Stimulated activated CD8-positive, alpha-beta memory T cell treated with anti-CD3 and anti-CD28 coated beads, Interleukin-15, amount 100 ng/mL, for 4 hours (primary cell): ENCODE data around the gene ANTXR2.
"Not testable (repeated sequence)": the region's sequence is repeated elsewhere in the genome, so short reads cannot be mapped to it uniquely, and the experiment has no call there.

Experiments used
- DNase-seq, 2 donors: peaks; one replicate each; pipeline ENCODE4 v3.0.0-alpha.2; 2020; ENCODE audit warnings: low read depth in 2 of 2

ANTXR2 gene

GRCh38 chr4:79991100-79991499, 81.9 kb downstream of the ANTXR2 start:
- not testable (repeated sequence) for DNase-seq

GRCh38 chr4:79987401-79987800, 85.6 kb downstream of the ANTXR2 start:
- no peak for DNase-seq

- DNase-seq, result no peak
These were observed 89.6 kb downstream of the ANTXR2 start for GRCh38 chr4:79983431-79983830.

GRCh38 chr4:79982601-79983322, 90.3 kb downstream of the ANTXR2 start:
- no peak for DNase-seq

GRCh38 chr4:79980448-79980847, 92.6 kb downstream of the ANTXR2 start:
- DNase-seq, result no peak

- DNase-seq, result no peak
These were observed 93.1 kb downstream of the ANTXR2 start for GRCh38 chr4:79979785-79980437.

- DNase-seq, result no peak
These were observed 95.7 kb downstream of the ANTXR2 start for GRCh38 chr4:79977131-79977840.

GRCh38 chr4:79964400-79965211, 108.4 kb downstream of the ANTXR2 start:
- DNase-seq, result no peak

- no peak for DNase-seq
These were observed 109.0 kb downstream of the ANTXR2 start for GRCh38 chr4:79964020-79964399.

- DNase-seq, result no peak
These were observed 113.4 kb downstream of the ANTXR2 start for GRCh38 chr4:79959652-79960051.

- DNase-seq, result no peak
These were observed 114.4 kb downstream of the ANTXR2 start for GRCh38 chr4:79958466-79959264.

GRCh38 chr4:79949178-79949577, 123.9 kb downstream of the ANTXR2 start:
- no peak for DNase-seq

GRCh38 chr4:79948739-79949138, 124.3 kb downstream of the ANTXR2 start:
- no peak for DNase-seq

GRCh38 chr4:79948261-79948660, 124.8 kb downstream of the ANTXR2 start:
- no peak for DNase-seq

GRCh38 chr4:79947386-79947785, 125.6 kb downstream of the ANTXR2 start:
- no peak for DNase-seq

GRCh38 chr4:79935274-79935673, 137.8 kb downstream of the ANTXR2 start:
- DNase-seq, result no peak

GRCh38 chr4:79934660-79935059, 138.4 kb downstream of the ANTXR2 start:
- no peak for DNase-seq

GRCh38 chr4:79927931-79928330, 145.1 kb downstream of the ANTXR2 start:
- DNase-seq, result no peak

GRCh38 chr4:79923281-79923680, 149.7 kb downstream of the ANTXR2 start:
- no peak for DNase-seq

- DNase-seq, result no peak
These were observed 151.0 kb downstream of the ANTXR2 start for GRCh38 chr4:79922011-79922410.

- no peak for DNase-seq
These were observed 152.7 kb downstream of the ANTXR2 start for GRCh38 chr4:79920163-79920853.
